ENCODE measurements around the gene PPFIA2.

The PPFIA2 gene

DNA sequence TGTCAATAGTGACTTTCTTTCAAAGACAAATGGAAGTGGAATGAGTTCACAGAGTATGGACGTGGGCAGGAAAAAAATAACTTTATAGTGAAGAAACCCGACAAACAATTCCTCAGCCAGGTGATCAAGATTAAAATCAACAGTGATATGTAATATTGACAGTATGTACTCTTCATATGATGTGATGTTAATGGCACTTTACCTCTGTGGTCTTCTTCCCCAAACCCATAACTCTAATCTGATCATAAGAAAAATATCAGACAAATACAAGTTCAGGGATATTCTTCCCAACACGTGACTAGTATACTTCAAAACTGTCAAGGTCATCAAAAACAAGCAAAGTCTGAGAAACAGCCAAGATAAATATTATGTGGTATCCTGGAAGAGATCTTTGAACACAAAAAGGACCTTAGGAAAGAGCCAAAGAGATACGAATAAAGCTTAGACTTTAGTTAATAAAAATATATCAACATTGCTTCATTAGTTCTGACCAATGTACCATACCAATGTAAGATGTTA, 215.5 kb downstream of the PPFIA2 start:
- TF ChIP-seq, protein P1, sequence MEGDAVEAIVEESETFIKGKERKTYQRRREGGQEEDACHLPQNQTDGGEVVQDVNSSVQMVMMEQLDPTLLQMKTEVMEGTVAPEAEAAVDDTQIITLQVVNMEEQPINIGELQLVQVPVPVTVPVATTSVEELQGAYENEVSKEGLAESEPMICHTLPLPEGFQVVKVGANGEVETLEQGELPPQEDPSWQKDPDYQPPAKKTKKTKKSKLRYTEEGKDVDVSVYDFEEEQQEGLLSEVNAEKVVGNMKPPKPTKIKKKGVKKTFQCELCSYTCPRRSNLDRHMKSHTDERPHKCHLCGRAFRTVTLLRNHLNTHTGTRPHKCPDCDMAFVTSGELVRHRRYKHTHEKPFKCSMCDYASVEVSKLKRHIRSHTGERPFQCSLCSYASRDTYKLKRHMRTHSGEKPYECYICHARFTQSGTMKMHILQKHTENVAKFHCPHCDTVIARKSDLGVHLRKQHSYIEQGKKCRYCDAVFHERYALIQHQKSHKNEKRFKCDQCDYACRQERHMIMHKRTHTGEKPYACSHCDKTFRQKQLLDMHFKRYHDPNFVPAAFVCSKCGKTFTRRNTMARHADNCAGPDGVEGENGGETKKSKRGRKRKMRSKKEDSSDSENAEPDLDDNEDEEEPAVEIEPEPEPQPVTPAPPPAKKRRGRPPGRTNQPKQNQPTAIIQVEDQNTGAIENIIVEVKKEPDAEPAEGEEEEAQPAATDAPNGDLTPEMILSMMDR (IDR thresholded peaks at IDR 0.05; ENCODE audit: control extremely low read depth, extremely low read depth, low read depth, missing control alignments): no peak
- no peak for DNase-seq (ENCODE audit: extremely low spot score)
- ChIA-PET CTCF (interaction anchor here (1.5 to 1.7 kb wide), 2 partner anchors 17 to 67 kb away, joined by 5 to 6 read pairs; no protein-coding TSS in a partner anchor), POLR2A (no interaction called here)

DNA sequence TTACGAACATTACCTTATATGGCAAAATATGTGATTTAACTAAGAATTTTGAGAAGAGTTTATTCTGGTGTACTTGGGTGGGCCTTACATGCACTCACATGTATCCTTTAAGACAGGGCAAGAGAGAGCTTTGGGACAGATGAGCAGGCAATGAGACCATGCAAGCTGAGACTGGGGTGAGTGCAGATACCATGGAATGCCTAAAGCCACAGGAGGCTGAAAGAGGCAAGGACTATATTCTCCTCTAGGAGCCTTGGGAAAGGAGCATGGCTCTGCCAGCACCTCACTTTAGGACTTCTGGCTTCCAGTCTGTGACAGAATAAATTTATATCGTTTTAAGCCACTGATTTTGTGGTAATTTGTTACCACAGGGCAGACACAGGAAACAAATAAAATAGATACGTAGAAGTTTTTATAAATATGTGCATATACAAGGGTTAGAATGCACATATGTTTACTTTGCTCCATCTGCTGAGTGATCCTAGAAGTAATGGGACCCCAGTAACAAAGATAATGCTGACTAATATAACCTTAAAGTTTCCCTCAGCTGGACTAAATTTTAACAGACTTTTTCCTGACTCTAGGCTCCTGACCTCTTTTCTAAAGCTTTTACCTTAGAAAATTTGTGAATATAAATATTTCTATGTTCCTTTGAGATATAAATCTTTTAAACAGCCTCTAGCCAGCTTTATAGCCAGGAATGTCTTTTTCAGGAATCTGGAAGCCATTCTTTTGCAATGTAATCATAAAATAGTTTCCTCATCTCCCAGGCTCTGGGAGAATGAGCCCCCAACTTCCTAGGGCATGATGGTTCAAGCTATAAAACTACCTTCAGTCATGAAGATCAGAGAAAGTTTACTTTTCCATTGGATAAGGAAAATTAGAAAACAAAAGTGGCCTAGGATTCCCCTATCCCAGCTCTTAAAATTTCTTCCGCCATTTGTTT, 216.8 kb downstream of the PPFIA2 start:
- TF ChIP-seq, protein P1 (IDR thresholded peaks at IDR 0.05; ENCODE audit: control extremely low read depth, extremely low read depth, low read depth, missing control alignments): no peak
- ChIA-PET CTCF (interaction anchor here (0.8 to 1.7 kb wide), 3 partner anchors 11 to 69 kb away, joined by 3 to 6 read pairs (median 3); no protein-coding TSS in a partner anchor), POLR2A (interaction anchor here (0.7 kb wide), 1 partner anchor 260 kb away, joined by 3 read pairs; no protein-coding TSS in a partner anchor)
- no peak for DNase-seq (ENCODE audit: extremely low spot score)

DNA sequence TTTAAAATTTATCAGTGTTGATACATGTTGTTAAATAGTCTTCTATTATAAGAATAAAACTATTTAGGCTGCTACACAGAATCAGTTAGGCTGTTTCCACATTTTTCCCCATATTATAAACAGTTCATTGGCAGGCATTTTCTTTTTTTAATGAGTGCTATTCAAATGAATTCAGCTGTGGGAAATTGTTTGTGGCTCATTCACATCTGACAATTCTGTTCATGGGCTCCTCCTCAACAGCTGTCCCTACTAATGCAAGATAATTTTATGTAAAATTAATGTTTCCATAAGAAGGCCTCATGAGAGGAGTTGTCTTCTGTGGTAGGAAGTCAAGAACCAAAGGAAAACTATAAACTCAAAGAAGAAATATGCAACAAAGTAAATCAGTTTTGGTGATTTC, 218.0 kb downstream of the PPFIA2 start:
- CTCF ChIA-PET: no interaction called here

DNA sequence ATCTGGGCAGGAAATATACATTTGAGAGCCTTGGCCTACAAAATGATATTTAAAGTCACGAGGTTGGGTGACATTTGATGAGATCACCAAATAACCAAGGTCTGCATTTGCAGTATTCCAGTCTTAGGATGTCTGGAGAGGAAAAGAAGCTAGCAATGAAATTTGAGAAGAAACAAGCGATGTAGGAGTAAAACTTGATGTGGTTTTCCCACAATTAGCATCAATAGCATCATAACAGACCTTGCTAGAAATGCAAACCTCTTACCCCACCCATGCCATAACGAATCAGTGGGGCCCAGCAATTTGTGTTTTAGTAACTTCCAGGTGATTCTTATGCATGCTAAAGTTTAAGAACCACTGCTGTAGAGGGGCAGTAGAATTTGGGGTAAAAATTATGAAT, 219.9 kb downstream of the PPFIA2 start:
- CTCF ChIA-PET: no interaction called here
- POLR2A ChIA-PET: no interaction called here
- TF ChIP-seq, protein P1 (IDR thresholded peaks at IDR 0.05; ENCODE audit: control extremely low read depth, extremely low read depth, low read depth, missing control alignments): no peak
- no peak for DNase-seq (ENCODE audit: extremely low spot score)

More for the DNA sequence above, 218.0 kb downstream of the PPFIA2 start:
- POLR2A ChIA-PET: interaction anchor here (0.7 kb wide), 1 partner anchor 259 kb away, joined by 3 read pairs; no protein-coding TSS in a partner anchor
- TF ChIP-seq, protein P1 (IDR thresholded peaks at IDR 0.05; ENCODE audit: control extremely low read depth, extremely low read depth, low read depth, missing control alignments): no peak
- DNase-seq (ENCODE audit: extremely low spot score): no peak

DNA sequence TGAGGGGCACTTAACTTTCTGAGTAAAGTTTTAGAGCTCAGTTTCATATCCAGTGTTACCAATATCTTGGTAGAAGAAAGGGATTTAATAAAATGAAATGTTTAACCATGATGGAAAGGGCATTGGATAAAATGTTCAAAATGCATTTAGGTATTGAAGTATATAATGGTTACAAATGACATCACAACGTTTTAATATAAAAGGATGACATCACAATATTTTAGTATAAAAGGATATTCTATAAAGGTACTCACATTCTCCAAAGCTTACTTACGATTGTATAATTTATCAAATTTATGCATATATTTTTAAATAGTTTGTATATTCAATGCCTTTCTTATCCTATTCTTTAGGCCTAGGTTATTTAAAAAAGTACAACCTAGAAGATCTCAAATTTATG, 226.1 kb downstream of the PPFIA2 start:
- ChIA-PET POLR2A (no interaction called here), CTCF (interaction anchor here (0.5 kb wide), 1 partner anchor 281 kb away, joined by 3 read pairs; no protein-coding TSS in a partner anchor)
- no peak for DNase-seq (ENCODE audit: extremely low spot score)
- TF ChIP-seq, protein P1 (IDR thresholded peaks at IDR 0.05; ENCODE audit: control extremely low read depth, extremely low read depth, low read depth, missing control alignments): no peak

DNA sequence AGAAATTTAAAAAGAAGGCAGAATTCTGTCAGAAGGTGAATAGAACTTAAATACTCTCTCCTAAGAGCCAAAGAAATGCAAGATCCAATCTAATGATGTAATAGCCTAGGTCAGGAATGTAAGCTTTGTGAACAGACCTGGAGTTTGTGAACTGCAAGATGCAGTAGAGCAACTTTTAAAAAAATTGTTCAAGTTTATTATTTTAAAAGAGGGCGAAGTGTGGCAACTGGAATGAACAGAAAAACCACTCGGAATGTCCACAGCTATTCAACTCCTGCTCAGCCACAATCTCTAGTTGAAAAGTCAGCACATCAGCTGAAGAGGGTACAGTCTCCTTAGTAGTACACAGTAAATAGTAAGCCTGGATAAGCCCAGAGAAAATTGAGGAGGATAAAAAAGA, 228.8 kb downstream of the PPFIA2 start:
- TF ChIP-seq, protein P1 (IDR thresholded peaks at IDR 0.05; ENCODE audit: control extremely low read depth, extremely low read depth, low read depth, missing control alignments): no peak
- POLR2A ChIA-PET: no interaction called here
- no peak for DNase-seq (ENCODE audit: extremely low spot score)
- CTCF ChIA-PET: no interaction called here
